GM21619 (cell line): Measurements from ENCODE around the gene PALLD.
A peak's percentile ranks its signal among the peaks of the same experiment; 100 is the strongest.
"Not testable (repeated sequence)": the region's sequence is repeated elsewhere in the genome, so short reads cannot be mapped to it uniquely, and the experiment has no call there.

ENCODE experiments used
- ATAC-seq: cut with Tn5 transposase; IDR thresholded peaks from one replicate; pipeline ENCODE4 v1.9.1; 2021; ENCODE audit not compliant: unreplicated experiment

PALLD gene

DNA sequence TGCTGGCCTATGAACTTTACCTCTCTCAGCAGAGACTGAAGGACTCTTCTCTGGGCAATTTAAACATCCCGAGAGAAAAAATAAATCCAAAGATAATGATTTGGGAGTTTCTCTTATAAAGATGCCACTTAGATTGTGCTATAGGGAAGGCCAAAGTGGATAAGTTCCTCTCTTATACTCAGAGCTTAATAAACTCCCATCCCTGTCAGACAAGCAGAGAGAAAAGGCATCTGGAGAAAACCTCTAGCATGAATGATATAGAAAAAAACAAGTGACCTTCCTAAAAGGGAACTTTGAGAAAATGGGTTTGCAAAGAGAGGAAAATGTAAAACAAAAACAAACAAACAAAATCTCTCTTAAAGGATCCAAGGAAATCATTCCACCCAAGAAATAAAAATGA is 199.4 kb downstream of the PALLD start:
- ATAC-seq: no peak

DNA sequence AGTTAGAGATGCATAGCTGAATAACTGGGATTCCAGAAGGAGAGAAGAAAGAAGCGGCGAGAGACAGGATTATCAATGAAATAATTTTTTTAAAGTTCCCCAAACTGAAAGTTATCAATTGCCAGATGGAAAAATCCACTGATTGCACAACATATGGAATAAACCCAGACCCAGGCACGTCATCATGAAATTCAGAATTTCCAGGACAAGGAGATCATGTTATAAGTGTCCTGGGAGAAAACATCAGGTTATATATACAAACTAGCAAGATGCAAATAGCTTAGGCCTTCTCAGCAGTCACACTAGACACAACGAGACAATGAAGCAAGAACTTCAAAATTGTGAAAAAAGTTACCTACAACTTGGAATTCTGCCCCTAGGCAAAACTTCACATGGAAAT is 200.0 kb downstream of the PALLD start:
- ATAC-seq: no peak

GRCh38 chr4:168699224-168699878 is 202.5 kb downstream of the PALLD start:
- ATAC-seq: no peak

DNA sequence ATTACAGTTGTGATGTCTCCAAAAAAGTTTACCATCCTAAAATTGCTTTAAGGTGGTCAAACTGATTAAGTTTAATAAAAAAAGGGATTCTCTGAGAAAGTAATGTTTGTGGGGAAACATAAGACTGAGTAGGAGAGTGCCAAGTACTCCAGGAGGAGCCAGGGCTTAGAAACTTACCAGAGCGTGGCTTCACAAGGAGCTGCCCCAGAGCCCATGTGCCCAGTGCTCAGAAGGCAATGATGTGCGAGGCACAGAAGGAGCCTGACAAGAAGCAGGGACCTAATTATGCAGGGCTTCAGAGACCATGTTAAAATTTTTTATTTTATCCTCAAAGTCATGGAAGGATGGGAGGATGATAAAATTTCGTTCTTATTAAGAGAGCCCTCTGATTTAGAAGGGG is 204.2 kb downstream of the PALLD start:
- no peak for ATAC-seq

DNA sequence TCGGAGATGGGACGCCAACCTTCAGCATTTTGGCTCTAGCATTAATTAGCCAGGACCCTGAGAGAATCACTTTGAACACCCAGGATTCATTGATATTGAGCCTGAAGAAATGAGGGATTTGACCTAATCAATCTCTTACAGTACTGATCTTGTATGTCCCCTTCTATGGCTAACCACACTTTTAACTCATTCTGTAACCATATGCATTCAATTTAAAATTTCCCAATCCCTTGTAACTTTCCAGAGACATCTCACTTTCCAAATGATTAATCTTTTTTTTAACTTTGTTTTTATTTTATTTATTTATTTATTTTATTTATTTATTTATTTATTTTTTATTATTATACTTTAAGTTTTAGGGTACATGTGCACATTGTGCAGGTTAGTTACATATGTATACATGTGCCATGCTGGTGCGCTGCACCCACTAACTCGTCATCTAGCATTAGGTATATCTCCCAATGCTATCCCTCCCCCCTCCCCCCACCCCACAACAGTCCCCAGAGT is 205.8 kb downstream of the PALLD start:
- not testable (repeated sequence) for ATAC-seq

- no peak for ATAC-seq
Measured at GRCh38 chr4:168705121-168705520, 208.3 kb downstream of the PALLD start.

- ATAC-seq: no peak
Measured at GRCh38 chr4:168707205-168707604, 210.4 kb downstream of the PALLD start.

GRCh38 chr4:168708108-168708507 is 211.3 kb downstream of the PALLD start:
- ATAC-seq: no peak

DNA sequence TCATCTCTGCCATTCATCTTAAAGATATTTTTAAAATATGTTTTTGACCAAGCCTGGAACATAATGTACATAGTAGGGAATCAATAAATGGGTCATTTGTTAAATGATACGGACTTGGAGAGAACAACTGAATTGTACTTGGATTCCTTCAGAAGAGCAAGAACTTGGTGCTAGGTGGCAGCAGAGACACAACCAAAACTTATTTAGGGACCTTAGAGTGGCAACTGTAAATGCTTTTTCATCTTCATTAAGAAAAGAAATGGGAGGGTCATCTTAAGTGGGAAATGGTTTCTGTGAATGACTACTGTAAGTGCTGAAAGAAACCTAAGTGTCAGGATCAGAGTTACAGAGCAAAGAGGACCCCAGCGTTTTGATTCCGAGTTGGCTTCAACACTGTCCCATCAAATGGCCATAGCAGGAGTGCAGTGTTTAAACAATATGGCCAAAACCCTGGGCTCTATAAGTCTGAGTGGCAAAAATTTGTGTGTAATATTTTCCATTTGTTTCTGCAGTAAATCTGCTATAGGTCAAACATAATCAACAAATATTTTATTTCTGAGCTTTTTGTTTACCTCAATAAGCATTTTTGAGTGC is 213.6 kb downstream of the PALLD start:
- no peak for ATAC-seq

- no peak for ATAC-seq
Measured at GRCh38 chr4:168711197-168712140, 214.6 kb downstream of the PALLD start.

- no peak for ATAC-seq
Measured at GRCh38 chr4:168712316-168712890, 215.6 kb downstream of the PALLD start.

DNA sequence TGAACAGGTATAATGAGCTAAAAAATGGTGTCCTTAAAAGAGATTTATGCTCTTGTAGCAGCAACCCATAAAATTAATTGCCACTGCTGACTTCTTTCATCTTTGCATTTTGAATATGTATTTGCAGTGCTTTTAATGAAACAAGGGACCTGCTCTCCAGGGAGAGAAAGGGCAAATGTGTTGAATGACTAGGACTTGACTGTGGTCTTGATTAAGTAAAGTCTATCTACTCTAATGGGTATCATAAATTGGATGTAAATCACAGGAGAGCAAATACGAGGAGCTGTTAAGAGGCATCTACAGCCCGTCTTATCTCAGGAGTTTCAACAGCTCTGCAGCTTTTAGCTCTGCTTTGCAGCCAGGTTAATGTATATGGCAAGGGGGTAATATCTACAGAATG is 216.4 kb downstream of the PALLD start:
- ATAC-seq: no peak

DNA sequence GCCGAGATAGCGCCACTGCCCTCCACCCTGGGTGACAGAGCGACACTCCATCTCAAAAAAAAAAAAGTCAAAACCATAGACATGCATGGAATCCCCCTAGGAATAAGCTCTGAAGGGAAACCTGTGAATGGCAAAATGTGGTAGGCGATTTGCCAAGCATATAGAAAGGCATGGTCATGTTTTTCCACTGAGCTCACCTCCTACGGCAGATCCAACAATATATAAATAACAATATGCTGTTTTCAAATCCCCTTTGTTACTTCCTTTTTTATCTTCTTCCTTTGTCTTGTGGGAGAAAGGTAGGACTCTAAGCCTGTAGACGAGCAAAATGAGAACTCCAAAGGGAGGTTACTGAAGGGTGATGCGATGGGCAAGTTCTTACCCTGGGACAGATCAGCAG is 219.0 kb downstream of the PALLD start:
- ATAC-seq: no peak

DNA sequence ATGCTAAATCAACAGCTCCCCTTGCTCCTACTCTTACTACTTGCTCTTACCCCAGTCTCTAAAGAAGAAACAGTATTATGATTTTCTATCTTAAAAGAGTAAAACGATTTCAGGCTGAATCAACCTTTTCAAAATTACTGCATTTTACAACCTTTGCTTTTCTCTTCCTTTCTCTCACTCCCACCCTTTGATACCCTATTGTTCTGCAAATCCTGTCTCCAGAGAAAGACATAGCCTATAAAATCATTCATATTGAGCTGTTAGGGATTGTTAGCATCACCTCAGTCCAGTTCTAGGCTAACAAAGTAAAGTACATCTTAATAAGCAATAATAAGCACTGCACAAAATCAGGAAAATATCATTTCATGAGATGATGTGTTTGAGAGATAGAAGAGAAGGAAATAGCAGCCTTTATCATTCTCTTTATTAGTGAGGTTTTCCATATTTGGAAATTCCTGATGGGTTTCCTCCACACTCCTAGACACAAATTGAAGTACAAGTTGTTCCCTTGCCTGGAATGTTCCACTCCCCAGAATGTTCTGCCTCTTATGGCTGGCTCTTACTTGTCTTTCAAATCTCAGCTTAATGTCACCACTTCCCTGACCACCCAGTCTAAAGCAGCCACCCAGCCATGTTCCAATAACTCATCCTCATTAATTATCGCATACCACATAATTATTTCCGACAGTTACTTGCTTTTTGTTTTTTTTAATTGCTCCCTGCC is 219.7 kb downstream of the PALLD start:
- no peak for ATAC-seq

- no peak for ATAC-seq
Measured at GRCh38 chr4:168717847-168718246, 221.0 kb downstream of the PALLD start.

- ATAC-seq: no peak
Measured at GRCh38 chr4:168719725-168720124, 222.9 kb downstream of the PALLD start.

GRCh38 chr4:168720396-168720900 is 223.6 kb downstream of the PALLD start:
- ATAC-seq: no peak

- ATAC-seq: no peak
Measured at GRCh38 chr4:168722391-168722790, 225.5 kb downstream of the PALLD start.

DNA sequence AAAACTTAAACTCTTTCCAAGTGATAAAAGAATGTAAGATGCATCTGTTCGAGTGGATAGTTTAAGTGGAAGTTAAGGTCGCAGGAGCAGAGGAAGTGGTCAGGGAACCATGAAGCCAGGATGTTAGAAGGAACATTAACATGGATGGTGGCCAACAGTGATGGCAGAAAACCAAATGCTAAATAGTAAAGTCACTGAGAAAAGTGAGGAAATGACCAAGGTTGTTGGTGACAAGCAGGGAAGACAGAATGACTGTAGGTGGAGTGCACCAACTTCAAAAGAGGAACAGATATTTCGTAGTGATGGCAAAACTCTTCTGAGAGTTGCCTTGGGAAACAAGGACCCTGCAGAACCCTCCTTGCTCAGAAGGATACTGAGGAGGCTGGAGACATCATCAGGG is 226.2 kb downstream of the PALLD start:
- no peak for ATAC-seq

DNA sequence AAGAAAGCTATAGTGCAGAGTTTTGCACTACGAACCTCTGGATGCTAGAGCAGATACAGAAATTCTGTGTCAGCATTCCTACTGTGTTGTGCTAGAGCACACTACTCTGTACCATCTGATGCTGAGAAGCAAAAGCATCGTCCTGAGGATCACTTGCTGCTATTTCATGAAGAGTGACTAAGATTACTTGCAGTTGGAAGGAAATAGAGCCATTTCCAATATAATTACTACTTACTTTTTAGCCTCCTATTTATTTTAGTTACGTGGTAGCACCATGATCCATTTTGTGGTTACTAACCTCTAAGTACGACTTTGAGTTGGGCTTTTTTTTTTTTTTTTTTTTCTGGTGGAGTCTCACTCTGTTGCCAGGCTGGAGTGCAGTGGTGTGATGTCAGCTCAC is 226.7 kb downstream of the PALLD start:
- ATAC-seq: no peak

DNA sequence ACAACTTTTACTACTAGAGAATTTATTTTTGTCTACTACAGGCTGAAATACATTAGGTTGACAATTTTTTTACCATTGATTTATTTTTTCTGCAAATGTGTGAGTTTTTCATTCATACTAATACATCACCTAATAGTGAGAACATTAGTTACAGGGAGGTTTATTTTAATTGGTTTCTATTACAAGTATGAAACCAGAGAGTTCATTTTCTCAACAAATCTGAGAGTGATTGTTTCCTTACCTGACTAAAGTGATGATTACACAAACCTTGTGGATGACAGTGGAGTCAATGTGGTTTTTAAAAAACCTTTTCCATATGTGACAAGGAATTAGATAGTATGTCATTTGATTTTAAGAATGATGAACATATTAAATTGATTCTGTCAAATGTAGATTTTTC is 227.4 kb downstream of the PALLD start:
- peak; percentile 59 for ATAC-seq
